H7 (cell line): Measurements from ENCODE around the gene TDRD3. TPM values are rescaled to one million over a fixed set of nuclear protein-coding genes. Genes with fewer than 3 reads are reported as not detected.

ENCODE experiments used
- DNase-seq: peaks from one replicate; pipeline ENCODE4 v3.0.0; 2012
- H3K27me3 ChIP-seq: 2 replicates; pipeline ENCODE4 v1.6.0; 2011; ENCODE audit warnings: mild to moderate bottlenecking, low read length; ENCODE audit not compliant: control insufficient read depth, insufficient read depth
- H3K36me3 ChIP-seq: replicated peaks from 2 replicates; pipeline ENCODE4 v1.5.1; 2011; ENCODE audit warnings: low read length; ENCODE audit not compliant: control insufficient read depth, insufficient read depth
- H3K4me3 ChIP-seq: 2 replicates; pipeline ENCODE4 v1.5.1; 2011; ENCODE audit warnings: low read depth, mild to moderate bottlenecking, control low read depth, low read length, moderate library complexity; ENCODE audit not compliant: insufficient read depth
- total RNA-seq: library from RNA; depleted of rRNA; stranded (reverse); fragments of >200 nt; shearing (Covaris generic); gene quantifications from 2 replicates; pipeline ENCODE4 v1.2.3, GENCODE V29; 2014; rRNA removed

The TDRD3 gene
- total RNA-seq, 1 experiment from 2014 or later: 12.2 TPM

- Histone ChIP-seq H3K27me3 (no peaks in the 10 kb centered on the region), H3K36me3 (no peaks in the 10 kb centered on the region), H3K4me3 (no peak overlapping the region)
- DNase-seq: no peak
Measured at GRCh38 chr13:60603049-60603448, 206.0 kb downstream of the TDRD3 start.

GRCh38 chr13:60604058-60604457, 207.0 kb downstream of the TDRD3 start:
- Histone ChIP-seq H3K27me3 (no peaks in the 10 kb centered on the region), H3K4me3 (no peak overlapping the region), H3K36me3 (no peaks in the 10 kb centered on the region)
- no peak for DNase-seq

- no peak overlapping the region for H3K4me3 ChIP-seq
- no peak for DNase-seq
- H3K36me3 ChIP-seq: no peaks in the 10 kb centered on the region
- H3K27me3 ChIP-seq: no peaks in the 10 kb centered on the region
Measured at GRCh38 chr13:60608954-60609353, 211.9 kb downstream of the TDRD3 start.

- DNase-seq: no peak
- no peak overlapping the region for H3K4me3 ChIP-seq
- H3K36me3 ChIP-seq: no peaks in the 10 kb centered on the region
- no peaks in the 10 kb centered on the region for H3K27me3 ChIP-seq
Measured at GRCh38 chr13:60611523-60611922, 214.5 kb downstream of the TDRD3 start.

GRCh38 chr13:60612593-60612992, 215.6 kb downstream of the TDRD3 start:
- no peaks in the 10 kb centered on the region for H3K27me3 ChIP-seq

GRCh38 chr13:60613080-60613479, 216.1 kb downstream of the TDRD3 start:
- Histone ChIP-seq H3K4me3 (no peak overlapping the region), H3K27me3 (no peaks in the 10 kb centered on the region), H3K36me3 (no peaks in the 10 kb centered on the region)
- DNase-seq: no peak

More at GRCh38 chr13:60612593-60612992, 215.6 kb downstream of the TDRD3 start:
- Histone ChIP-seq H3K4me3 (no peak overlapping the region), H3K36me3 (no peaks in the 10 kb centered on the region)
- no peak for DNase-seq

- H3K36me3 ChIP-seq: no peaks in the 10 kb centered on the region
- no peak overlapping the region for H3K4me3 ChIP-seq
- no peaks in the 10 kb centered on the region for H3K27me3 ChIP-seq
- DNase-seq: peak; percentile 28
Measured at GRCh38 chr13:60617991-60618733, 221.1 kb downstream of the TDRD3 start.

GRCh38 chr13:60619461-60619860, 222.4 kb downstream of the TDRD3 start:
- Histone ChIP-seq H3K36me3 (no peaks in the 10 kb centered on the region), H3K4me3 (no peak overlapping the region), H3K27me3 (no peaks in the 10 kb centered on the region)
- DNase-seq: no peak

- no peaks in the 10 kb centered on the region for H3K27me3 ChIP-seq
- H3K36me3 ChIP-seq: no peaks in the 10 kb centered on the region
- no peak overlapping the region for H3K4me3 ChIP-seq
- no peak for DNase-seq
Measured at GRCh38 chr13:60620611-60621395, 223.8 kb downstream of the TDRD3 start.

GRCh38 chr13:60623151-60623550, 226.1 kb downstream of the TDRD3 start:
- DNase-seq: no peak
- Histone ChIP-seq H3K36me3 (no peaks in the 10 kb centered on the region), H3K27me3 (no peaks in the 10 kb centered on the region), H3K4me3 (no peak overlapping the region)

Other genes with a start within 250 kb of the TDRD3 start
- 15.4 and 19.4 TPM in 2 replicates for gene DIAPH3, start 233.3 kb upstream of the TDRD3 start, total RNA-seq